Neural progenitor cell (in vitro differentiated cells): Measurements from ENCODE around the gene SYT17. TPM values are rescaled to one million over a fixed set of nuclear protein-coding genes. Genes with fewer than 3 reads are reported as not detected.

Experiments used
- DNase-seq: peaks from one replicate; pipeline ENCODE4 v3.0.0-alpha.2; 2016; ENCODE audit warnings: low spot score
- H2AFZ ChIP-seq: fragments of 200-600 bp; sonication (generic); replicated peaks from 2 replicates; pipeline ENCODE4 v1.6.1; 2016; ENCODE audit warnings: antibody characterized with exemption
- H3F3A ChIP-seq: fragments of 200-600 bp; sonication (generic); 2 replicates; pipeline ENCODE4 v1.6.1; 2016; ENCODE audit warnings: antibody characterized with exemption, low read depth
- H3K27ac ChIP-seq: fragments of 200-600 bp; sonication (generic); 2 replicates; pipeline ENCODE4 v1.5.1; 2016; ENCODE audit warnings: mild to moderate bottlenecking
- H3K27me3 ChIP-seq: fragments of 200-600 bp; sonication (generic); 2 replicates; pipeline ENCODE4 v1.6.1; 2016; ENCODE audit warnings: mild to moderate bottlenecking, moderate library complexity
- H3K36me3 ChIP-seq: fragments of 200-600 bp; sonication (generic); 2 replicates; pipeline ENCODE4 v1.5.1; 2016
- H3K4me1 ChIP-seq: fragments of 200-600 bp; sonication (generic); 2 replicates; pipeline ENCODE4 v1.6.1; 2016; ENCODE audit warnings: mixed run types
- H3K4me2 ChIP-seq: fragments of 200-600 bp; sonication (generic); 2 replicates; pipeline ENCODE4 v1.6.1; 2016
- H3K4me3 ChIP-seq: fragments of 200-600 bp; sonication (generic); 2 replicates; pipeline ENCODE4 v1.5.1; 2016
- H3K79me2 ChIP-seq: fragments of 200-600 bp; sonication (generic); 2 replicates; pipeline ENCODE4 v1.6.1; 2016; ENCODE audit warnings: low read depth
- H3K9ac ChIP-seq: fragments of 200-600 bp; sonication (generic); 2 replicates; pipeline ENCODE4 v1.6.1; 2016
- H3K9me3 ChIP-seq: fragments of 200-600 bp; sonication (generic); 2 replicates; pipeline ENCODE4 v1.5.1; 2016; ENCODE audit warnings: low read depth
- H4K20me1 ChIP-seq: fragments of 200-600 bp; sonication (generic); 2 replicates; pipeline ENCODE4 v1.6.1; 2016; ENCODE audit warnings: low read depth
- H3K27ac Mint-ChIP-seq: 3 replicates; pipeline ENCODE4 v1.8.0; 2021; ENCODE audit warnings: mixed read lengths
- H3K27me3 Mint-ChIP-seq: 2 replicates; pipeline ENCODE4 v1.8.0; 2022; ENCODE audit warnings: low read depth, mild to moderate bottlenecking, inconsistent platforms, moderate library complexity, mixed read lengths; ENCODE audit not compliant: insufficient read depth
- H3K36me3 Mint-ChIP-seq: 3 replicates; pipeline ENCODE4 v1.8.0; 2021; ENCODE audit warnings: mixed read lengths
- H3K4me1 Mint-ChIP-seq: 3 replicates; pipeline ENCODE4 v1.8.0; 2021; ENCODE audit warnings: mixed read lengths
- H3K4me3 Mint-ChIP-seq: 3 replicates; pipeline ENCODE4 v1.8.0; 2021; ENCODE audit warnings: mild to moderate bottlenecking, moderate library complexity, mixed read lengths
- H3K9me3 Mint-ChIP-seq: 3 replicates; pipeline ENCODE4 v1.8.0; 2020; ENCODE audit warnings: mixed read lengths
- CTCF ChIP-seq: fragments of 200-600 bp; sonication (generic); IDR thresholded peaks from 2 replicates; pipeline ENCODE4 v1.5.1; 2017; ENCODE audit warnings: antibody characterized with exemption, mild to moderate bottlenecking
- EZH2 ChIP-seq: fragments of 200-600 bp; sonication (generic); IDR thresholded peaks from 2 replicates; pipeline ENCODE4 v1.6.1; 2017; ENCODE audit warnings: antibody characterized with exemption, mild to moderate bottlenecking, moderate library complexity
- EZH2phosphoT487 ChIP-seq: fragments of 200-600 bp; sonication (generic); IDR thresholded peaks from 2 replicates; pipeline ENCODE4 v1.6.1; 2017; ENCODE audit warnings: antibody characterized with exemption
- total RNA-seq: library from RNA; depleted of rRNA; stranded (reverse); fragments of >200 nt; gene quantifications from 2 replicates; pipeline ENCODE4 v1.2.3, GENCODE V29; 2015; ENCODE audit warnings: low replicate concordance

The SYT17 gene
- total RNA-seq, 1 donor from 2014 or later: 7.2 TPM

- Histone ChIP-seq H4K20me1 (no peaks in the 10 kb centered on the region), H3F3A (no peaks in the 10 kb centered on the region), H3K36me3 (no peaks in the 10 kb centered on the region), H3K4me1 (no peaks in the 10 kb centered on the region), H3K4me3 (no peak overlapping the region), H2AFZ (no peak overlapping the region), H3K9me3 (no peaks in the 10 kb centered on the region), H3K27ac (no peak overlapping the region), H3K9ac (no peak overlapping the region), H3K79me2 (no peaks in the 10 kb centered on the region), H3K27me3 (no peaks in the 10 kb centered on the region), H3K4me2 (no peak overlapping the region)
- Mint-ChIP-seq H3K27ac (no peak overlapping the region), H3K27me3 (no peaks in the 10 kb centered on the region), H3K9me3 (peaks cover 10% of the 10 kb centered on the region), H3K36me3 (no peaks in the 10 kb centered on the region), H3K4me1 (peaks cover 7% of the 10 kb centered on the region), H3K4me3 (no peak overlapping the region)
- no peak for DNase-seq
- TF ChIP-seq EZH2: no peak
Observed at GRCh38 chr16:19123535-19124178, 44.4 kb upstream of the SYT17 start.

GRCh38 chr16:19126300-19126699 is 41.7 kb upstream of the SYT17 start:
- no peak overlapping the region for H3K9ac ChIP-seq
- no peaks in the 10 kb centered on the region for H3K36me3 Mint-ChIP-seq
- TF ChIP-seq EZH2phosphoT487 (no peak), EZH2 (no peak), CTCF (no peak)
- no peak overlapping the region for H3K27ac Mint-ChIP-seq
- no peak overlapping the region for H2AFZ ChIP-seq
- peaks cover 10% of the 10 kb centered on the region for H3K9me3 Mint-ChIP-seq
- no peaks in the 10 kb centered on the region for H3K36me3 ChIP-seq
- H4K20me1 ChIP-seq: no peaks in the 10 kb centered on the region
- no peaks in the 10 kb centered on the region for H3K27me3 ChIP-seq
- no peaks in the 10 kb centered on the region for H3K4me1 ChIP-seq
- H3K4me3 ChIP-seq: no peak overlapping the region
- H3K4me2 ChIP-seq: no peak overlapping the region
- peaks cover 25% of the 10 kb centered on the region for H3K4me1 Mint-ChIP-seq
- no peaks in the 10 kb centered on the region for H3K9me3 ChIP-seq
- H3F3A ChIP-seq: no peaks in the 10 kb centered on the region
- H3K79me2 ChIP-seq: no peaks in the 10 kb centered on the region
- H3K4me3 Mint-ChIP-seq: no peak overlapping the region
- peaks cover 2% of the 10 kb centered on the region for H3K27me3 Mint-ChIP-seq
- no peak for DNase-seq
- no peak overlapping the region for H3K27ac ChIP-seq

- H3K9ac ChIP-seq: no peak overlapping the region
- Mint-ChIP-seq H3K9me3 (peaks cover 10% of the 10 kb centered on the region), H3K27me3 (peaks cover 2% of the 10 kb centered on the region), H3K4me1 (peaks cover 34% of the 10 kb centered on the region), H3K36me3 (no peaks in the 10 kb centered on the region), H3K27ac (no peak overlapping the region), H3K4me3 (no peak overlapping the region)
- no peak overlapping the region for H3K4me2 ChIP-seq
- no peaks in the 10 kb centered on the region for H3K4me1 ChIP-seq
- no peaks in the 10 kb centered on the region for H3K36me3 ChIP-seq
- no peak overlapping the region for H3K4me3 ChIP-seq
- no peaks in the 10 kb centered on the region for H3K9me3 ChIP-seq
- no peak overlapping the region for H2AFZ ChIP-seq
- DNase-seq: no peak
- H4K20me1 ChIP-seq: no peaks in the 10 kb centered on the region
- H3F3A ChIP-seq: no peaks in the 10 kb centered on the region
- H3K79me2 ChIP-seq: no peaks in the 10 kb centered on the region
- H3K27me3 ChIP-seq: no peaks in the 10 kb centered on the region
- no peak overlapping the region for H3K27ac ChIP-seq
- no peak for TF ChIP-seq EZH2phosphoT487
- TF ChIP-seq EZH2: no peak
- no peak for TF ChIP-seq CTCF
Observed at GRCh38 chr16:19127205-19127604, 40.8 kb upstream of the SYT17 start.

GRCh38 chr16:19127674-19128131 is 40.3 kb upstream of the SYT17 start:
- H3K36me3 ChIP-seq: no peaks in the 10 kb centered on the region
- no peaks in the 10 kb centered on the region for H4K20me1 ChIP-seq
- no peak overlapping the region for H3K4me3 ChIP-seq
- peaks cover 4% of the 10 kb centered on the region for H3K27me3 Mint-ChIP-seq
- no peak overlapping the region for H2AFZ ChIP-seq
- no peaks in the 10 kb centered on the region for H3K79me2 ChIP-seq
- no peak for DNase-seq
- no peaks in the 10 kb centered on the region for H3K4me1 ChIP-seq
- peaks cover 10% of the 10 kb centered on the region for H3K9me3 Mint-ChIP-seq
- no peak overlapping the region for H3K4me2 ChIP-seq
- no peaks in the 10 kb centered on the region for H3K9me3 ChIP-seq
- H3K9ac ChIP-seq: no peak overlapping the region
- H3K4me3 Mint-ChIP-seq: no peak overlapping the region
- peaks cover 34% of the 10 kb centered on the region for H3K4me1 Mint-ChIP-seq
- H3K27ac ChIP-seq: no peak overlapping the region
- no peaks in the 10 kb centered on the region for H3K36me3 Mint-ChIP-seq
- no peak for TF ChIP-seq CTCF
- no peak for TF ChIP-seq EZH2
- TF ChIP-seq EZH2phosphoT487: no peak
- H3F3A ChIP-seq: no peaks in the 10 kb centered on the region
- no peak overlapping the region for H3K27ac Mint-ChIP-seq
- H3K27me3 ChIP-seq: no peaks in the 10 kb centered on the region
